HPDE6-E6E7 (cell line): ENCODE data around the gene ADCYAP1.

Experiments used
- DNase-seq: peaks from one replicate; pipeline ENCODE4 v3.0.0; 2011; ENCODE audit warnings: missing footprints; ENCODE audit errors: extremely low spot score

ADCYAP1 gene

GRCh38 chr18:959854-960253, 55.2 kb downstream of the ADCYAP1 start:
- no peak for DNase-seq
